ENCODE data around the gene USP6NL. TPM values are rescaled to one million over a fixed set of nuclear protein-coding genes. Genes with fewer than 3 reads are reported as not detected.

The USP6NL gene
- total and polyA plus RNA-seq, 10 of the 15 experiments (the other 5 are each of a cell fraction or from before 2014, with no cell fraction given), result 4.0 to 27.7 (median 18.2) TPM

DNA sequence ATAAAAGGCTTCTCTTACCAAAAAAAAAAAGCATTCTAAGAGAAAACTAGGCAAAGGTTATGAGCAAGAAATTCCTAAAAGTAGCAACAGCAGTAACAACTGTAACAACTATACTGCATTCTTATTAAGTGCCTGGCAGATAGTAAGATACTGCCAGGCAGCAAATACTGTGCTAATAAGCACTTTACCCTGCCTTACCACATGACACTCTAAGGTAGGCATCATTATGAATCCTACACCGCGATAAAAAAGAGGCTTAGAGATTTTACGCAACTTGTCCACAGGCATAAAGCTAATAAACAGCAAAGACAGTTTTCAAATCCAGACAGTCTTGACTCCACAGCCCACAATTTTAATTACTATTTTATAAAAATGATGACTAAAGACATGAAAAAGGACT is 83.2 kb downstream of the USP6NL start:
- H3K27me3 ChIP-seq (replicated peaks in 1 of 2; ENCODE audit: control insufficient read depth in 2 of 2, insufficient read depth in 2 of 2, low read length in 1 of 2), result no peaks in the 10 kb centered on the region
- H3K79me2 ChIP-seq (ENCODE audit: control insufficient read depth, insufficient read depth, low read length), result peaks cover 67% of the 10 kb centered on the region
- intact Hi-C loops (cut with micrococcal nuclease; ENCODE audit: unreplicated experiment) (no loop called here), in situ Hi-C loops (cut with MboI) (no loop called here)
- 0 out of 2 replicates have a peak, but pooled peaks have one; percentile 10 for TF ChIP-seq NFIC (IDR thresholded peaks at IDR 0.05; ENCODE audit: low read depth, low read length)
- TF ChIP-seq STAT3 (IDR thresholded peaks at IDR 0.05; ENCODE audit: low read depth, low read length), result no peak
- no peaks in the 10 kb centered on the region for H4K20me1 ChIP-seq (ENCODE audit: control insufficient read depth, insufficient read depth)
- POLR2A ChIA-PET, result no interaction called here
- FAIRE-seq (no peak), DNase-seq (ENCODE audit: low read depth, low spot score) (no peak), ATAC-seq (peak; percentile 62)
- no peak overlapping the region; the same call in 1 of the 2 replicates for H2AFZ ChIP-seq (ENCODE audit: control insufficient read depth, low read depth, low read length)
- H3K9ac ChIP-seq (ENCODE audit: control insufficient read depth, insufficient read depth, low read length), result peak overlapping the region; percentile 11; the same call in 1 of the 2 replicates
- H3K36me3 ChIP-seq (ENCODE audit: control insufficient read depth in 2 of 2, insufficient read depth in 2 of 2, low read length in 1 of 2), result peaks cover 0 to 5% of the 10 kb centered on the region in 2 experiments; a peak in 2 of 4 replicates
- WGBS (ENCODE audit: insufficient coverage, insufficient replicate concordance, low lambda C conversion rate, missing lambda C conversion rate), result 99% methylated on average over 3 of the region's 3 CpGs
- H3K4me2 ChIP-seq (ENCODE audit: control insufficient read depth, insufficient read depth), result peak overlapping the region; percentile 60
- CTCF ChIA-PET, result no interaction called here
- peaks cover 20% of the 10 kb centered on the region for H3K4me1 ChIP-seq (ENCODE audit: control insufficient read depth, insufficient read depth, low read length)
- H3K4me3 ChIP-seq, result peak overlapping the region; percentile 56
- SMC1A ChIA-PET (ENCODE audit: uncharacterized antibody, unreplicated experiment), result interaction anchor here (1.0 to 1.6 kb wide), 4 partner anchors 26 to 197 kb away, joined by 3 to 4 read pairs (median 4); no protein-coding TSS in a partner anchor
- peak overlapping the region; percentile 76 for H3K27ac ChIP-seq (ENCODE audit: control insufficient read depth, insufficient read depth)
- no peaks in the 10 kb centered on the region for H3K9me3 ChIP-seq (replicated peaks; ENCODE audit: control insufficient read depth, insufficient read depth, low read length)
- RAD21 ChIA-PET (ENCODE audit: unreplicated experiment), result interaction anchor here (1.0 to 1.6 kb wide), 2 partner anchors 80 to 81 kb away, joined by 3 to 5 read pairs; no protein-coding TSS in a partner anchor
- no TSS peak for BruUV-seq (replicated peaks)

DNA sequence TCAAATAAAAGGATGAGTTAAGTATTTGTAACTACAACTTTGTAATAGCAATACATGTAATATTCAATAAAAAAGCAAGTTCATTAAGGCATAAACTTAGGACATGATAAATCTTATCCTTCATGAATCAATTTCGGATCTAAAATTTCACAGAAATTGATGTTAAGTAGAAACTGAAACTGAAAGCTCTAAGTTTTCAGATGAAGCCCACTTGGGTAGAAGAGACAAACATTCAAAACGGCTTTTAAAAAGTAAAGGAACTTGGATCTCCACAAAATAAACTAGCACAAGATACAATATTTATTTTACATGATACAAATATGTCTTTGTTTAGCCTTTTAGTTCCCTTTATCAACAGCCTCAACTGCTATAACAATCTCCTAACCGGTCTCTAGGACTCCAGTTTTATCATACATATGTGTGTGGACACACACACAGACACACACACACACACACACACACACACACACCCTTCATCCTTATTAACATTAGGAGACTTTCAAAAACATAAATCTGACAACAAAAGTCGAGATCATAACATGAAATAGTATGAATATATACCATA is 83.7 kb downstream of the USP6NL start:
- BruUV-seq (replicated peaks), result no TSS peak
- in situ Hi-C loops (cut with MboI), result no loop called here
- ChIA-PET POLR2A (no interaction called here), RAD21 (ENCODE audit: unreplicated experiment) (interaction anchor here (1.0 kb wide), 1 partner anchor 80 kb away, joined by 3 read pairs; no protein-coding TSS in a partner anchor), CTCF (no interaction called here), SMC1A (ENCODE audit: uncharacterized antibody, unreplicated experiment) (interaction anchor here (0.7 to 1.6 kb wide), 6 partner anchors 21 to 197 kb away, joined by 3 to 4 read pairs (median 4); no protein-coding TSS in a partner anchor)
- Histone ChIP-seq H3K4me2 (ENCODE audit: control insufficient read depth, insufficient read depth) (peak overlapping the region; percentile 60), H3K9me3 (replicated peaks; ENCODE audit: control insufficient read depth, insufficient read depth, low read length) (no peaks in the 10 kb centered on the region; the same call in 2 of the 3 replicates), H3K36me3 (ENCODE audit: control insufficient read depth in 2 of 2, insufficient read depth in 2 of 2, low read length in 1 of 2) (peaks cover 0 to 10% of the 10 kb centered on the region in 2 experiments; a peak in 3 of 4 replicates), H3K9ac (ENCODE audit: control insufficient read depth, insufficient read depth, low read length) (peak overlapping the region; percentile 11; the same call in 1 of the 2 replicates), H4K20me1 (ENCODE audit: control insufficient read depth, insufficient read depth) (no peaks in the 10 kb centered on the region), H2AFZ (ENCODE audit: control insufficient read depth, low read depth, low read length) (no peak overlapping the region), H3K27ac (ENCODE audit: control insufficient read depth, insufficient read depth) (peak overlapping the region; percentile 76; the same call in 1 of the 2 replicates), H3K27me3 (replicated peaks in 1 of 2; ENCODE audit: control insufficient read depth in 2 of 2, insufficient read depth in 2 of 2, low read length in 1 of 2) (no peaks in the 10 kb centered on the region), H3K79me2 (ENCODE audit: control insufficient read depth, insufficient read depth, low read length) (peaks cover 65% of the 10 kb centered on the region), H3K4me3 (peak overlapping the region; percentile 34), H3K4me1 (ENCODE audit: control insufficient read depth, insufficient read depth, low read length) (peaks cover 15% of the 10 kb centered on the region)
- no peak for DNase-seq (ENCODE audit: low read depth, low spot score)
- WGBS (ENCODE audit: insufficient coverage, insufficient replicate concordance, low lambda C conversion rate, missing lambda C conversion rate), result 3% methylated on average over 4 of the region's 4 CpGs
- TF ChIP-seq NFIC (IDR thresholded peaks at IDR 0.05; ENCODE audit: low read depth, low read length) (0 out of 2 replicates have a peak, but pooled peaks have one; percentile 9), MYB (IDR thresholded peaks at IDR 0.05; ENCODE audit: borderline replicate concordance, low read depth, low read length) (no peak), NRF1 (conservative IDR thresholded peaks at IDR 0.05; ENCODE audit: low read depth, low read length) (no peak)
- TF ChIP-seq, protein P1, sequence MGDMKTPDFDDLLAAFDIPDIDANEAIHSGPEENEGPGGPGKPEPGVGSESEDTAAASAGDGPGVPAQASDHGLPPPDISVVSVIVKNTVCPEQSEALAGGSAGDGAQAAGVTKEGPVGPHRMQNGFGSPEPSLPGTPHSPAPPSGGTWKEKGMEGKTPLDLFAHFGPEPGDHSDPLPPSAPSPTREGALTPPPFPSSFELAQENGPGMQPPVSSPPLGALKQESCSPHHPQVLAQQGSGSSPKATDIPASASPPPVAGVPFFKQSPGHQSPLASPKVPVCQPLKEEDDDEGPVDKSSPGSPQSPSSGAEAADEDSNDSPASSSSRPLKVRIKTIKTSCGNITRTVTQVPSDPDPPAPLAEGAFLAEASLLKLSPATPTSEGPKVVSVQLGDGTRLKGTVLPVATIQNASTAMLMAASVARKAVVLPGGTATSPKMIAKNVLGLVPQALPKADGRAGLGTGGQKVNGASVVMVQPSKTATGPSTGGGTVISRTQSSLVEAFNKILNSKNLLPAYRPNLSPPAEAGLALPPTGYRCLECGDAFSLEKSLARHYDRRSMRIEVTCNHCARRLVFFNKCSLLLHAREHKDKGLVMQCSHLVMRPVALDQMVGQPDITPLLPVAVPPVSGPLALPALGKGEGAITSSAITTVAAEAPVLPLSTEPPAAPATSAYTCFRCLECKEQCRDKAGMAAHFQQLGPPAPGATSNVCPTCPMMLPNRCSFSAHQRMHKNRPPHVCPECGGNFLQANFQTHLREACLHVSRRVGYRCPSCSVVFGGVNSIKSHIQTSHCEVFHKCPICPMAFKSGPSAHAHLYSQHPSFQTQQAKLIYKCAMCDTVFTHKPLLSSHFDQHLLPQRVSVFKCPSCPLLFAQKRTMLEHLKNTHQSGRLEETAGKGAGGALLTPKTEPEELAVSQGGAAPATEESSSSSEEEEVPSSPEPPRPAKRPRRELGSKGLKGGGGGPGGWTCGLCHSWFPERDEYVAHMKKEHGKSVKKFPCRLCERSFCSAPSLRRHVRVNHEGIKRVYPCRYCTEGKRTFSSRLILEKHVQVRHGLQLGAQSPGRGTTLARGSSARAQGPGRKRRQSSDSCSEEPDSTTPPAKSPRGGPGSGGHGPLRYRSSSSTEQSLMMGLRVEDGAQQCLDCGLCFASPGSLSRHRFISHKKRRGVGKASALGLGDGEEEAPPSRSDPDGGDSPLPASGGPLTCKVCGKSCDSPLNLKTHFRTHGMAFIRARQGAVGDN (IDR thresholded peaks at IDR 0.05), result no peak
- FAIRE-seq, result no peak
- intact Hi-C loops (cut with micrococcal nuclease; ENCODE audit: unreplicated experiment), result no loop called here
- peak; percentile 27; the same call in 2 of the 3 replicates for ATAC-seq

All from GM12878 (cell line).